K562 (cell line): ENCODE data around the gene DTD1. TPM values are rescaled to one million over a fixed set of nuclear protein-coding genes. Genes with fewer than 3 reads are reported as not detected.

ENCODE experiments used
- ATAC-seq: fragments of 200-7000 bp; cut with Tn5 transposase; 3 replicates; pipeline ENCODE4 v1.9.1; 2020; ENCODE audit warnings: moderate library complexity
- BruUV-seq: library from RNA; stranded (reverse); fragments of 400-500 nt; replicated peaks from 2 replicates; lab custom pipeline; 2021; lab: Mats Ljungman, UMichigan
- CTCF ChIA-PET: fragments of 300-600 bp; formaldehyde crosslinking; extraction: SDS; loops from one replicate; lab custom pipeline; 2021; ENCODE audit warnings: low intra/inter-chr PET ratio; lab: Yijun Ruan, JAX
- POLR2A ChIA-PET: fragments of 300-600, 350-650 bp; sonication (Branson Sonifier 250); formaldehyde crosslinking; extraction: SDS; loops from one replicate; lab custom pipeline; 2021; ENCODE audit warnings: antibody characterized with exemption, inconsistent platforms; lab: Yijun Ruan, JAX
- DNase-seq, 4 experiments: peaks; one replicate each; pipeline versions ENCODE4 v3.0.0 to v3.0.0-alpha.2; 2011 to 2018; ENCODE audit warnings: low spot score in 3 of 4, mixed read lengths in 3 of 4; ENCODE audit errors: extremely low read depth in 1 of 4
- FAIRE-seq: peaks from 2 replicates; lab custom pipeline; 2011; peaks lifted over from hg19 to GRCh38; lab: Jason Lieb, UNC
- H2AFZ ChIP-seq: 2 replicates; pipeline ENCODE4 v1.6.0; 2011; ENCODE audit warnings: low read depth, low read length, control low read depth, inconsistent platforms
- H3K27ac ChIP-seq: fragments of 200-600 bp; 3 replicates; pipeline ENCODE4 v1.8.0; 2011; ENCODE audit warnings: low read depth, mild to moderate bottlenecking, control low read depth, inconsistent platforms, low read length, moderate library complexity, mixed read lengths; ENCODE audit errors: extremely low read depth
- H3K27me3 ChIP-seq, 2 experiments: fragments of 300-600 bp in 1 of 2; 2 replicates in 1 of 2; 3 replicates in 1 of 2; pipeline versions ENCODE4 v1.6.0 to v1.8.0; 2011; ENCODE audit warnings: inconsistent platforms in 2 of 2, low read length in 2 of 2, mild to moderate bottlenecking in 1 of 2, mixed read lengths in 1 of 2, moderate library complexity in 1 of 2; ENCODE audit not compliant: control insufficient read depth in 2 of 2, insufficient read depth in 2 of 2
- H3K36me3 ChIP-seq: fragments of 300-600 bp; 3 replicates; pipeline ENCODE4 v1.8.0; 2011; ENCODE audit warnings: mild to moderate bottlenecking, low read length, inconsistent platforms; ENCODE audit not compliant: control insufficient read depth, insufficient read depth
- H3K4me1 ChIP-seq, 2 experiments: fragments of 200-600 bp in 1 of 2; replicated peaks in 1 of 2; 2 replicates in 1 of 2; 3 replicates in 1 of 2; pipeline versions ENCODE4 v1.5.1 to v1.8.0; 2011; ENCODE audit warnings: inconsistent platforms in 2 of 2, low read length in 2 of 2, mild to moderate bottlenecking in 1 of 2, mixed read lengths in 1 of 2, moderate library complexity in 1 of 2; ENCODE audit not compliant: control insufficient read depth in 2 of 2, insufficient read depth in 2 of 2
- H3K4me2 ChIP-seq: 2 replicates; pipeline ENCODE4 v1.6.1; 2011; ENCODE audit warnings: low read length, control low read depth, inconsistent platforms, mixed read lengths; ENCODE audit not compliant: insufficient read depth
- H3K4me3 ChIP-seq: fragments of 200-600 bp; sonication (generic), shearing (Covaris generic); 2 replicates; pipeline ENCODE4 v1.5.1; 2016; ENCODE audit warnings: control low read depth, inconsistent platforms
- H3K79me2 ChIP-seq: fragments of 200-600 bp; 3 replicates; pipeline ENCODE4 v1.8.0; 2011; ENCODE audit warnings: low read length, inconsistent platforms; ENCODE audit not compliant: control insufficient read depth, insufficient read depth
- H3K9ac ChIP-seq, 2 experiments: 2 replicates each; pipeline versions ENCODE4 v1.6.0 to v1.6.1; 2011; ENCODE audit warnings: low read depth in 2 of 2, low read length in 2 of 2, control low read depth in 1 of 2, inconsistent platforms in 1 of 2, mild to moderate bottlenecking in 1 of 2, mixed read lengths in 1 of 2; ENCODE audit not compliant: insufficient read depth in 1 of 2
- H3K9me1 ChIP-seq: one replicate; pipeline ENCODE4 v1.6.0; 2011; ENCODE audit warnings: inconsistent platforms, mild to moderate bottlenecking, low read length, moderate library complexity; ENCODE audit not compliant: control insufficient read depth, insufficient read depth
- H3K9me3 ChIP-seq: replicated peaks from 2 replicates; pipeline ENCODE4 v1.5.1; 2011; ENCODE audit warnings: low read depth, low read length, inconsistent platforms; ENCODE audit not compliant: control insufficient read depth, insufficient read depth
- H4K20me1 ChIP-seq: replicated peaks from 2 replicates; pipeline ENCODE4 v1.6.1; 2011; ENCODE audit warnings: low read length, inconsistent platforms, mixed read lengths; ENCODE audit not compliant: control insufficient read depth, insufficient read depth
- ATF7 ChIP-seq: fragments of 450-650 bp; IDR thresholded peaks from 2 replicates; pipeline ENCODE4 v1.7.1; 2014; ENCODE audit warnings: mild to moderate bottlenecking, moderate library complexity
- BMI1 ChIP-seq: fragments of 150-350 bp; IDR thresholded peaks from 2 replicates; pipeline ENCODE4 v1.6.1; 2014; ENCODE audit warnings: low read length
- BRD4 ChIP-seq: fragments of 200-600 bp; sonication (generic); IDR thresholded peaks from 2 replicates; pipeline ENCODE4 v1.6.1; 2017; ENCODE audit warnings: inconsistent platforms
- CXXC5 ChIP-seq: fragments of 250-450 bp; sonication (Bioruptor Pico); IDR thresholded peaks from 2 replicates; pipeline ENCODE4 v1.8.0; 2022; ENCODE audit warnings: inconsistent platforms, mild to moderate bottlenecking, moderate library complexity
- E2F8 ChIP-seq: fragments of 450-650 bp; IDR thresholded peaks from 2 replicates; pipeline ENCODE4 v1.7.1; 2018; ENCODE audit warnings: mild to moderate bottlenecking, low read depth; ENCODE audit not compliant: partially characterized antibody
- HCFC1 ChIP-seq: IDR thresholded peaks from 2 replicates; pipeline ENCODE4 v1.6.1; 2012; ENCODE audit warnings: low read depth, low read length, improper control_type of control experiment
- ILF3 ChIP-seq: fragments of 450-650 bp; IDR thresholded peaks from 2 replicates; pipeline ENCODE4 v1.6.1; 2018; ENCODE audit warnings: antibody characterized with exemption, mild to moderate bottlenecking, moderate library complexity, borderline replicate concordance
- PRMT5 ChIP-seq: sonication (generic); formaldehyde crosslinking; IDR thresholded peaks from 2 replicates; pipeline ENCODE4 v1.5.0; 2020; ENCODE audit warnings: missing genetic modification reagents
- PTRF ChIP-seq: fragments of 450-650 bp; IDR thresholded peaks from 2 replicates; pipeline ENCODE4 v1.6.1; 2016; ENCODE audit warnings: mild to moderate bottlenecking, missing genetic modification characterization, missing compliant biosample characterization
- SMAD2 ChIP-seq: fragments of 150-350 bp; IDR thresholded peaks from 2 replicates; pipeline ENCODE4 v1.6.1; 2014; ENCODE audit warnings: low read depth, mild to moderate bottlenecking, low read length
- TAF7 ChIP-seq: fragments of 450-650 bp; IDR thresholded peaks from 2 replicates; pipeline ENCODE4 v1.6.1; 2016; ENCODE audit warnings: missing genetic modification characterization, missing compliant biosample characterization
- TEAD2 ChIP-seq: fragments of 450-650 bp; IDR thresholded peaks from 2 replicates; pipeline ENCODE4 v1.6.1; 2016; ENCODE audit warnings: missing genetic modification characterization, control low read depth, missing compliant biosample characterization
- ZNF217 ChIP-seq: sonication (generic); formaldehyde crosslinking; IDR thresholded peaks from 2 replicates; pipeline ENCODE4 v1.8.0; 2022; ENCODE audit warnings: mild to moderate bottlenecking, missing genetic modification reagents
- WGBS: fragments of 100-300 bp; shearing (Covaris generic); methylation state at CpG from one replicate; pipeline ENCODE4 v1.1.6; 2016; ENCODE audit warnings: low coverage, mixed read lengths; ENCODE audit not compliant: insufficient coverage; ENCODE audit errors: missing lambda C conversion rate; 5-methylcytosine and 5-hydroxymethylcytosine counted together
- in situ Hi-C: fragments of 300-500 bp; cut with MboI; formaldehyde crosslinking; loops from 4 replicates; pipeline ENCODE4 v1.15.0; 2018; ENCODE audit warnings: inconsistent platforms, mixed read lengths
- intact Hi-C: fragments of 100-400 bp; cut with micrococcal nuclease; formaldehyde crosslinking; loops from 2 replicates; pipeline ENCODE4 v1.14.2; 2022
- polyA plus RNA-seq, 8 experiments: library from polyadenylated mRNA; depleted of rRNA in 4 of 8; stranded (reverse) in 5 of 8; unstranded in 3 of 8; fragments of >200 nt; fragmentation: Nextera tagmentation in 2 of 8; fragmentation: Illumina TruSeq in 1 of 8; extraction: Ambion mirVana in 2 of 8; extraction: Trizol in 1 of 8; gene quantifications; 2 replicates each; pipeline versions ENCODE4 v1.2.1 to v1.2.3, GENCODE V29; 2011 to 2014; ENCODE audit warnings: inconsistent platforms in 1 of 8, missing spikeins in 1 of 8
- total RNA-seq, 7 experiments: library from RNA; depleted of rRNA in 6 of 7; stranded (reverse); fragments of >200 nt in 6 of 7; fragmentation: Illumina TruSeq in 2 of 7; extraction: Trizol in 2 of 7; gene quantifications; 2 replicates each; pipeline versions ENCODE4 v1.2.1 to v1.2.3, GENCODE V29; 2011 to 2021; ENCODE audit warnings: low replicate concordance in 1 of 7
- TF ChIP-seq, protein P1 (sequence below): fragments of 250-450 bp; sonication (Bioruptor Pico); IDR thresholded peaks from 2 replicates; pipeline ENCODE4 v1.4.0; 2020; ENCODE audit warnings: borderline replicate concordance
- TF ChIP-seq, protein P2 (sequence below): sonication (generic); formaldehyde crosslinking; IDR thresholded peaks from 2 replicates; pipeline ENCODE4 v1.8.0; 2022; ENCODE audit warnings: mild to moderate bottlenecking, missing genetic modification reagents
- TF ChIP-seq, protein P3 (sequence below): fragments of 450-650 bp; IDR thresholded peaks from 2 replicates; pipeline ENCODE4 v1.6.1; 2016; ENCODE audit warnings: mild to moderate bottlenecking

DTD1 gene
- total and polyA plus RNA-seq, 9 of the 15 experiments (the other 6 are each of a cell fraction or from before 2014, with no cell fraction given): 5.7 to 28.6 (median 26.8) TPM

GRCh38 chr20:18750735-18751134 lies 162.9 kb downstream of the DTD1 start:
- BruUV-seq: no TSS peak
- WGBS: 0% methylated on average over 1 of the region's 1 CpG
- H3K9me3 ChIP-seq: no peaks in the 10 kb centered on the region
- in situ Hi-C loops: no loop called here
- ChIA-PET CTCF (no interaction called here), POLR2A (interaction anchor here (0.7 kb wide), 1 partner anchor 103 kb away, joined by 3 read pairs; no protein-coding TSS in a partner anchor)
- no peaks in the 10 kb centered on the region for H3K9me1 ChIP-seq
- H3K27ac ChIP-seq: no peak overlapping the region
- H3K9ac ChIP-seq: no peak overlapping the region
- intact Hi-C loops: no loop called here
- H3K27me3 ChIP-seq: no peaks in the 10 kb centered on the region
- DNase-seq (no peak), ATAC-seq (no peak), FAIRE-seq (no peak)
- H3K4me3 ChIP-seq: no peak overlapping the region
- no peak overlapping the region for H2AFZ ChIP-seq
- no peaks in the 10 kb centered on the region for H3K36me3 ChIP-seq
- H3K4me2 ChIP-seq: no peak overlapping the region
- no peaks in the 10 kb centered on the region for H3K79me2 ChIP-seq
- H4K20me1 ChIP-seq: no peaks in the 10 kb centered on the region
- H3K4me1 ChIP-seq: no peaks in the 10 kb centered on the region
- TF ChIP-seq CXXC5 (no peak), BRD4 (no peak), E2F8 (no peak), ATF7 (no peak), PTRF (no peak), ILF3 (no peak), BMI1 (no peak), HCFC1 (no peak), TAF7 (tag) (no peak), SMAD2 (no peak), ZNF217 (CRISPR knock-in tag) (no peak), PRMT5 (no peak), TEAD2 (tag) (no peak)
- TF ChIP-seq, protein P1, sequence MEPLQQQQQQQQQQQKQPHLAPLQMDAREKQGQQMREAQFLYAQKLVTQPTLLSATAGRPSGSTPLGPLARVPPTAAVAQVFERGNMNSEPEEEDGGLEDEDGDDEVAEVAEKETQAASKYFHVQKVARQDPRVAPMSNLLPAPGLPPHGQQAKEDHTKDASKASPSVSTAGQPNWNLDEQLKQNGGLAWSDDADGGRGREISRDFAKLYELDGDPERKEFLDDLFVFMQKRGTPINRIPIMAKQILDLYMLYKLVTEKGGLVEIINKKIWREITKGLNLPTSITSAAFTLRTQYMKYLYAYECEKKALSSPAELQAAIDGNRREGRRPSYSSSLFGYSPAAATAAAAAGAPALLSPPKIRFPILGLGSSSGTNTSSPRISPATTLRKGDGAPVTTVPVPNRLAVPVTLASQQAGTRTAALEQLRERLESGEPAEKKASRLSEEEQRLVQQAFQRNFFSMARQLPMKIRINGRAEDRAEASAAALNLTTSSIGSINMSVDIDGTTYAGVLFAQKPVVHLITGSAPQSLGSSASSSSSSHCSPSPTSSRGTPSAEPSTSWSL (CRISPR knock-in tag): no peak
- TF ChIP-seq, protein P2, sequence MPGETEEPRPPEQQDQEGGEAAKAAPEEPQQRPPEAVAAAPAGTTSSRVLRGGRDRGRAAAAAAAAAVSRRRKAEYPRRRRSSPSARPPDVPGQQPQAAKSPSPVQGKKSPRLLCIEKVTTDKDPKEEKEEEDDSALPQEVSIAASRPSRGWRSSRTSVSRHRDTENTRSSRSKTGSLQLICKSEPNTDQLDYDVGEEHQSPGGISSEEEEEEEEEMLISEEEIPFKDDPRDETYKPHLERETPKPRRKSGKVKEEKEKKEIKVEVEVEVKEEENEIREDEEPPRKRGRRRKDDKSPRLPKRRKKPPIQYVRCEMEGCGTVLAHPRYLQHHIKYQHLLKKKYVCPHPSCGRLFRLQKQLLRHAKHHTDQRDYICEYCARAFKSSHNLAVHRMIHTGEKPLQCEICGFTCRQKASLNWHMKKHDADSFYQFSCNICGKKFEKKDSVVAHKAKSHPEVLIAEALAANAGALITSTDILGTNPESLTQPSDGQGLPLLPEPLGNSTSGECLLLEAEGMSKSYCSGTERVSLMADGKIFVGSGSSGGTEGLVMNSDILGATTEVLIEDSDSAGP: no peak
- TF ChIP-seq, protein P3, sequence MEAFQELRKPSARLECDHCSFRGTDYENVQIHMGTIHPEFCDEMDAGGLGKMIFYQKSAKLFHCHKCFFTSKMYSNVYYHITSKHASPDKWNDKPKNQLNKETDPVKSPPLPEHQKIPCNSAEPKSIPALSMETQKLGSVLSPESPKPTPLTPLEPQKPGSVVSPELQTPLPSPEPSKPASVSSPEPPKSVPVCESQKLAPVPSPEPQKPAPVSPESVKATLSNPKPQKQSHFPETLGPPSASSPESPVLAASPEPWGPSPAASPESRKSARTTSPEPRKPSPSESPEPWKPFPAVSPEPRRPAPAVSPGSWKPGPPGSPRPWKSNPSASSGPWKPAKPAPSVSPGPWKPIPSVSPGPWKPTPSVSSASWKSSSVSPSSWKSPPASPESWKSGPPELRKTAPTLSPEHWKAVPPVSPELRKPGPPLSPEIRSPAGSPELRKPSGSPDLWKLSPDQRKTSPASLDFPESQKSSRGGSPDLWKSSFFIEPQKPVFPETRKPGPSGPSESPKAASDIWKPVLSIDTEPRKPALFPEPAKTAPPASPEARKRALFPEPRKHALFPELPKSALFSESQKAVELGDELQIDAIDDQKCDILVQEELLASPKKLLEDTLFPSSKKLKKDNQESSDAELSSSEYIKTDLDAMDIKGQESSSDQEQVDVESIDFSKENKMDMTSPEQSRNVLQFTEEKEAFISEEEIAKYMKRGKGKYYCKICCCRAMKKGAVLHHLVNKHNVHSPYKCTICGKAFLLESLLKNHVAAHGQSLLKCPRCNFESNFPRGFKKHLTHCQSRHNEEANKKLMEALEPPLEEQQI: no peak
